Nephron progenitor cell (in vitro differentiated cells): ENCODE data around the gene DNAJC4.

ENCODE experiments used
- DNase-seq: peaks from one replicate; pipeline ENCODE4 v3.0.0; 2021
- H3K27ac Mint-ChIP-seq: 2 replicates; pipeline ENCODE4 v1.8.0; 2021; ENCODE audit warnings: mild to moderate bottlenecking, moderate library complexity, mixed read lengths
- H3K27me3 Mint-ChIP-seq: 2 replicates; pipeline ENCODE4 v1.8.0; 2021; ENCODE audit warnings: mild to moderate bottlenecking, low read depth, mixed read lengths; ENCODE audit not compliant: poor library complexity
- H3K36me3 Mint-ChIP-seq: 2 replicates; pipeline ENCODE4 v1.8.0; 2021; ENCODE audit warnings: low read depth, mixed read lengths
- H3K4me1 Mint-ChIP-seq: 2 replicates; pipeline ENCODE4 v1.8.0; 2021; ENCODE audit warnings: mixed read lengths
- H3K4me3 Mint-ChIP-seq: 2 replicates; pipeline ENCODE4 v1.8.0; 2021; ENCODE audit warnings: mild to moderate bottlenecking, moderate library complexity, mixed read lengths
- H3K9me3 Mint-ChIP-seq: 2 replicates; pipeline ENCODE4 v1.8.0; 2021; ENCODE audit warnings: mild to moderate bottlenecking, moderate library complexity, mixed read lengths
- CTCF ChIP-seq: fragments of 200-600 bp; sonication (generic); IDR thresholded peaks from 2 replicates; pipeline ENCODE4 v1.5.0; 2021; ENCODE audit warnings: antibody characterized with exemption

Gene DNAJC4

GRCh38 chr11:64210301-64211020 is 19.9 kb upstream of the DNAJC4 start:
- peaks cover 28% of the 10 kb centered on the region for H3K36me3 Mint-ChIP-seq
- DNase-seq = no peak
- no peaks in the 10 kb centered on the region for H3K9me3 Mint-ChIP-seq
- H3K4me1 Mint-ChIP-seq = peaks cover 23% of the 10 kb centered on the region
- H3K27ac Mint-ChIP-seq = peak overlapping the region; percentile 35
- H3K4me3 Mint-ChIP-seq = no peak overlapping the region
- H3K27me3 Mint-ChIP-seq = peaks cover 4% of the 10 kb centered on the region
- no peak for TF ChIP-seq CTCF

GRCh38 chr11:64211181-64211872 is 19.0 kb upstream of the DNAJC4 start:
- Mint-ChIP-seq H3K4me3 (no peak overlapping the region), H3K27me3 (peaks cover 4% of the 10 kb centered on the region), H3K36me3 (peaks cover 30% of the 10 kb centered on the region), H3K9me3 (no peaks in the 10 kb centered on the region), H3K4me1 (peaks cover 16% of the 10 kb centered on the region), H3K27ac (no peak overlapping the region)
- no peak for DNase-seq
- no peak for TF ChIP-seq CTCF

DNA sequence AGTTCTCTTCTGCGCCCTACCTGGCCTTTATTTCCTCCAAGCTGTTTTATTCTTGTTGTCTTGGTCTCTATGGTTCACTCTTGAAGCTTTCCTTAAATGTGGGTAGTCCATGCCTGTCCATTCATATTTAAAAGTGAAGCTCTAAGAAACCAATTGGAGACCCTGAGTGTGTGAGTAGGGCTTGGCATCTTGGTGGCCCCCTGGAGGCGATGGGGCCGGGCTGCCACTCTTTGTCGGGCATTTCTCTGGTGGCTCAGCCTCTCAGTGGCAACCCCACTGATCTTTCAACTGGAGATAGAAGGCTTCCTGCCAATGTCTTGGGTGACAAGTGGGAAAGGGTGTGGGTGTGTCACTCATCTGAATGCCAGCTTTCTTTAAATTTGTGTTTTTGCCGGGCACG is 13.5 kb upstream of the DNAJC4 start:
- DNase-seq = no peak
- Mint-ChIP-seq H3K4me1 (peaks cover 6% of the 10 kb centered on the region), H3K4me3 (no peak overlapping the region), H3K9me3 (no peaks in the 10 kb centered on the region), H3K27ac (no peak overlapping the region), H3K27me3 (peaks cover 4% of the 10 kb centered on the region), H3K36me3 (peaks cover 29% of the 10 kb centered on the region)
- TF ChIP-seq CTCF = no peak

- no peaks in the 10 kb centered on the region for H3K9me3 Mint-ChIP-seq
- DNase-seq = no peak
- no peak overlapping the region for H3K27ac Mint-ChIP-seq
- peaks cover 18% of the 10 kb centered on the region for H3K36me3 Mint-ChIP-seq
- H3K4me3 Mint-ChIP-seq = no peak overlapping the region
- peaks cover 4% of the 10 kb centered on the region for H3K27me3 Mint-ChIP-seq
- peaks cover 6% of the 10 kb centered on the region for H3K4me1 Mint-ChIP-seq
- no peak for TF ChIP-seq CTCF
Observed at GRCh38 chr11:64218628-64219353, 11.6 kb upstream of the DNAJC4 start.

DNA sequence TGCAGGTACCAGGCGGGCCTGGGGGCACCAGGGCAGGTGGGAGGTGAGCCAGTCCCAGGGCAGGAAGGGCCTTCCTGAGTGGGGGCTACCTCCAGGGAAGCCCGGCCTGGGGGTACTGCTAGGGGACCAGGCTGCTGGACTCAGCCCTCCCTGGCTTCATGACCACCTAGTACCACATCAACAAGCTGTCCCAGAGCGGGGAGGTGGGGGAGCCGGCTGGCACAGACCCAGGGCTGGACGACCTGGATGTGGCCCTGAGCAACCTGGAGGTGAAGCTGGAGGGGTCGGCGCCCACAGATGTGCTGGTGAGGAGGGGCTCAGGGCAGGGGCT is 11.0 kb upstream of the DNAJC4 start:
- Mint-ChIP-seq H3K4me1 (peaks cover 11% of the 10 kb centered on the region), H3K9me3 (no peaks in the 10 kb centered on the region), H3K36me3 (peaks cover 13% of the 10 kb centered on the region), H3K27me3 (peaks cover 4% of the 10 kb centered on the region), H3K4me3 (no peak overlapping the region), H3K27ac (no peak overlapping the region)
- DNase-seq = no peak
- TF ChIP-seq CTCF = no peak
